Measurements from ENCODE around the gene CACNA1C.

- TF ChIP-seq CTCF (IDR thresholded peaks at IDR 0.05), result no peak
- no peak for TF ChIP-seq EZH2 (IDR thresholded peaks at IDR 0.05; ENCODE audit: borderline replicate concordance, insufficient read depth, low read depth, low read length, poor library complexity, severe bottlenecking)
Observed at GRCh38 chr12:2475984-2476383, 423.2 kb downstream of the CACNA1C start.

Measured in B cell (primary cell).